ENCODE measurements around the gene HSPA12B.

Gene HSPA12B

DNA sequence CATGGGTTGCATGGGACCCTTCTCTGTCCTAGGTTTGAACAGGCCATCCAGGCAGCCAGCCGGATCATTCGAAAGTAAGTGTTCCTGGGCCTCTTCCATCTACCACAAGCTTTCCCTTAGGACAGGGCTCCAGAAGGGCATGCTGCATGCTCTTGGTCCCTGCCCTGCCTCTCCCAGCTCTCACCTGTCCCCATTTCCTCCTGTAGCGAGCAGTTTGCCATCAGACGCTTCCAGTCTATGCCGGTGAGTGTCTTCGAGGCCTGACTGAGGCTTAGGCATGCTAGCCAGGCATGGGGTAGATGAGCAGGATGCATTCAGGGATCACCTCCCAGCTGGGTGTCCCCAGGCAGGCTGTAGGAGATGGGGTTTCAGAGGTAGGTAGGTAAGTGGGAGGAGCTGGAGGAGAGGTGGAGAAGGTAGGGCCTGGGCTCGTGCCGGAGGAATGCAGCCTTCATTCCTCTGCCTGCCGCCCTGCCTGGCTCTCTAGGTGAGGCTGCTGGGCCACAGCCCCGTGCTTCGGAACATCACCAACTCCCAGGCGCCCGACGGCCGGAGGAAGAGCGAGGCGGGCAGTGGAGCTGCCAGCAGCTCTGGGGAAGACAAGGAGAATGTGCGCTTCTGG, 67.9 kb downstream of the HSPA12B start:
- peaks cover 54% of the 10 kb centered on the region for H3K36me3 ChIP-seq (ENCODE audit: insufficient read depth, low read length)
- no peak overlapping the region for H3K4me3 ChIP-seq (ENCODE audit: low read depth, low read length)
- H3K27me3 ChIP-seq (ENCODE audit: insufficient read depth, low read length), result no peaks in the 10 kb centered on the region
- no peak overlapping the region for H3K27ac ChIP-seq (ENCODE audit: low read depth, low read length)
- peaks cover 55% of the 10 kb centered on the region for H3K79me2 ChIP-seq (ENCODE audit: control insufficient read depth, insufficient read depth, low read length, unreplicated experiment)
- H2AFZ ChIP-seq (ENCODE audit: low read length, unreplicated experiment), result no peak overlapping the region
- H3K4me1 ChIP-seq (ENCODE audit: control insufficient read depth, insufficient read depth, low read length, unreplicated experiment), result peaks cover 37% of the 10 kb centered on the region

DNA sequence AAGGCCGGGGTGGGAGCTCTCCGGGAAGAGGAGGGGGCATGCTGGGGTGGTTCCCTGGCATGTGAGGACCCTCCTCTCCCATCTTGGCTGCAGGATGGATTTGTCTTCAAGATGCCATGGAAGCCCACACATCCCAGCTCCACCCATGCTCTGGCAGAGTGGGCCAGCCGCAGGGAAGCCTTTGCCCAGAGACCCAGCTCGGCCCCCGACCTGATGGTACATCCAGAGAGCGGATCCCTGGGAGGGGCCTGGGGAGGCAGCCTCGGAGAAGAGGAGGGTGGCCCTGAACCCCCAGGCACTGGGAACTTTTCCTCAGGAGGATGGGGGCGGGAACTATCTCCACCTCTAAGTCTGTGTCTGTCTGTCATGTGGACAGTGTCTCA, 68.4 kb downstream of the HSPA12B start:
- no peak overlapping the region for H2AFZ ChIP-seq (ENCODE audit: low read length, unreplicated experiment)
- H3K36me3 ChIP-seq (ENCODE audit: insufficient read depth, low read length), result peaks cover 58% of the 10 kb centered on the region
- no peak overlapping the region for H3K4me3 ChIP-seq (ENCODE audit: low read depth, low read length)
- H3K27ac ChIP-seq (ENCODE audit: low read depth, low read length), result no peak overlapping the region
- H3K79me2 ChIP-seq (ENCODE audit: control insufficient read depth, insufficient read depth, low read length, unreplicated experiment), result peaks cover 55% of the 10 kb centered on the region
- no peaks in the 10 kb centered on the region for H3K27me3 ChIP-seq (ENCODE audit: insufficient read depth, low read length)
- H3K4me1 ChIP-seq (ENCODE audit: control insufficient read depth, insufficient read depth, low read length, unreplicated experiment), result peaks cover 42% of the 10 kb centered on the region

GRCh38 chr20:3801299-3801698, 68.8 kb downstream of the HSPA12B start:
- H3K79me2 ChIP-seq (ENCODE audit: control insufficient read depth, insufficient read depth, low read length, unreplicated experiment), result peaks cover 55% of the 10 kb centered on the region

DNA sequence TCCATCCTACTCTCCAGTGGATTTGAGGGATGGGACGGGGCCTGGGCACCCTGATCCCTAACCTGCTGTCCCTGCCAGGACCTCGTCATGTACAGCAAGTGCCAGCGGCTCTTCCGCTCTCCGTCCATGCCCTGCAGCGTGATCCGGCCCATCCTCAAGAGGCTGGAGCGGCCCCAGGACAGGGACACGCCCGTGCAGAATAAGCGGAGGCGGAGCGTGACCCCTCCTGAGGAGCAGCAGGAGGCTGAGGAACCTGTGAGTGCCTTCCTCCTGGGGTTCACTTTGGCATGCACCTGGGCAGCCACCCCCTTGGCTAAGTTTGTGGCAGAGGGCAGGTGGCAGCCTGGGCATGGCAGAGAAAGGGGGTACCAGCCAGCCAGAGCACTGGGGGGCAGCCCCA, 69.4 kb downstream of the HSPA12B start:
- no peak overlapping the region for H3K4me3 ChIP-seq (ENCODE audit: low read depth, low read length)
- H3K27me3 ChIP-seq (ENCODE audit: insufficient read depth, low read length), result no peaks in the 10 kb centered on the region
- H3K79me2 ChIP-seq (ENCODE audit: control insufficient read depth, insufficient read depth, low read length, unreplicated experiment), result peaks cover 49% of the 10 kb centered on the region
- no peak overlapping the region for H2AFZ ChIP-seq (ENCODE audit: low read length, unreplicated experiment)
- H3K36me3 ChIP-seq (ENCODE audit: insufficient read depth, low read length), result peaks cover 58% of the 10 kb centered on the region
- H3K27ac ChIP-seq (ENCODE audit: low read depth, low read length), result no peak overlapping the region
- peaks cover 51% of the 10 kb centered on the region for H3K4me1 ChIP-seq (ENCODE audit: control insufficient read depth, insufficient read depth, low read length, unreplicated experiment)

More at GRCh38 chr20:3801299-3801698, 68.8 kb downstream of the HSPA12B start:
- Histone ChIP-seq H2AFZ (ENCODE audit: low read length, unreplicated experiment) (no peak overlapping the region), H3K4me1 (ENCODE audit: control insufficient read depth, insufficient read depth, low read length, unreplicated experiment) (peaks cover 47% of the 10 kb centered on the region), H3K27me3 (ENCODE audit: insufficient read depth, low read length) (no peaks in the 10 kb centered on the region), H3K4me3 (ENCODE audit: low read depth, low read length) (no peak overlapping the region), H3K36me3 (ENCODE audit: insufficient read depth, low read length) (peaks cover 58% of the 10 kb centered on the region), H3K27ac (ENCODE audit: low read depth, low read length) (no peak overlapping the region)

Measured in ACC112 (cell line).